CD4-positive, alpha-beta T cell treated with Interleukin-1 beta for 1 hour (primary cell): ENCODE measurements around the gene CCL19.

Experiments
- DNase-seq, 2 donors: peaks; one replicate each; pipeline ENCODE4 v3.0.0-alpha.2; 2020 to 2022

The CCL19 gene

DNA sequence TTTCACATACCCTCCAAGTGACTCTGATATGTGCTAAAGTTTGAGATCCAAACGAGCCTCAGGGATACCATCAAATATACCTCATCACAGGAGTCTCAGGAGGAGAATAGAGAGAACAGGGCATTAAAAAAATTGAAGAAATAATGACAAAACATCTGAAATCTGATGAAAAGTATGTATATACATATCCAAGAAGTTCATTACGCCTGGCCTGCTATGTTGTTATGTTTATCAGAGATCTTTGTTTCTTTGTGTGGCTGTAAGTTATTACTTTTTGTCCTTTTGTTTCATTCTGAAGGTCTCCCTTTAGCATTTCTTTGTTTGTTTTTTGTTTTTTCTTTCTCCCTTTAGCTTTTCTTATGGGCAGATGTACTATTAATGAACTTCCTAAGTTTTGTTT lies 2.5 kb upstream of the CCL19 start:
- DNase-seq = no peak

DNA sequence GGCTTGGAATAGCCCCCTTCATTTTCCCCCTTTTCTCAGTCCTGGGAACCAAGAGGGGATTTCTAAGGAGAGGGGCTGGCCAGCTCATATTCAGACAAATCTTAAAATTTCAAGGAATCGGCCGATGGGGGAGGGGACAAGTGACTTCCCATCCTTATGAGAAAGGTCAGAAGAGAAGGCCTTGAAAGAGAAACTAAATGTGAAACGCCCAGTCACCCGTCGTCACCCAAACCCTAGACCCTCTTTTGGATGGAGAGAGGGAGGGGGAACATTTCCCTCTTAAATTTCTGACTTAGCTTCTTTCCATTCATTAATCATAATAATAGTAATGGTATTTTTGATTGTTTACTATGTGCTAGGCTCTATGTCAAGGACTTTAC lies 850 bp upstream of the CCL19 start:
- no peak for DNase-seq

DNA sequence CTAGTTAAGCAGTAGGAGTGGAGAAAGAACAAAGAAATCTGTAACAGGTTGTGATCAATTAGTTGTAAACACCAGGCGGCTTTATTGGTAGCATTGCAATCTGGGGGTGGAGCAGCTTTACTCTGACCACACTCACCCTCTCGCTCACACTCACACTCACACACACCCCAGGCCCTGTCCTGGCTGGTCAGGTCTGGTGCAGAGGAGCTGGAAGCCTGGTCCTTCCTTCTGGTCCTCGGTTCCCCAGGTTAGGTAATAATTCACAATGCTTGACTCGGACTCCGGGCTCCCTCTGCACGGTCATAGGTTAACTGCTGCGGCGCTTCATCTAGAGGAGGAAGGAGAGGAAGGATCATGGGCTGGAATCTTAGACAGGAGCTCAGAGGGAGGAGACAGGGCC lies 1.6 kb downstream of the CCL19 start:
- no peak for DNase-seq

DNA sequence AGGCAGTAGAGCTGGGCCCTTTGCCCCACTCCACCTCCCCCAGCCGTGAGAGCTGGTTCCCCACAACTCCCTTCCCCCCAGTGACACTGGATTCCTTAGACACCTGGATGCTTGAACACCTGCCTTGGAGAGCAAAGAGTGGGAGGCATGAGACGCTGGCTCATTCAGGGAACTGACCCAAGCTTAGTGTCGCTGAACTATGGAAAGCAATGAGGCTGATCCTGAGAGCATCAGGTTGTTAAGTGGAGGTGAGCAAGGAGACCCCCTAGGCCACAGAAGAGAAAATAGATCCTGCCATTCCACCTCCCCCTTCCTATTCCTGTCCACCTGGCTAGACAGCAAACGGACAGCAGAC lies 2.0 kb downstream of the CCL19 start:
- no peak for DNase-seq

DNA sequence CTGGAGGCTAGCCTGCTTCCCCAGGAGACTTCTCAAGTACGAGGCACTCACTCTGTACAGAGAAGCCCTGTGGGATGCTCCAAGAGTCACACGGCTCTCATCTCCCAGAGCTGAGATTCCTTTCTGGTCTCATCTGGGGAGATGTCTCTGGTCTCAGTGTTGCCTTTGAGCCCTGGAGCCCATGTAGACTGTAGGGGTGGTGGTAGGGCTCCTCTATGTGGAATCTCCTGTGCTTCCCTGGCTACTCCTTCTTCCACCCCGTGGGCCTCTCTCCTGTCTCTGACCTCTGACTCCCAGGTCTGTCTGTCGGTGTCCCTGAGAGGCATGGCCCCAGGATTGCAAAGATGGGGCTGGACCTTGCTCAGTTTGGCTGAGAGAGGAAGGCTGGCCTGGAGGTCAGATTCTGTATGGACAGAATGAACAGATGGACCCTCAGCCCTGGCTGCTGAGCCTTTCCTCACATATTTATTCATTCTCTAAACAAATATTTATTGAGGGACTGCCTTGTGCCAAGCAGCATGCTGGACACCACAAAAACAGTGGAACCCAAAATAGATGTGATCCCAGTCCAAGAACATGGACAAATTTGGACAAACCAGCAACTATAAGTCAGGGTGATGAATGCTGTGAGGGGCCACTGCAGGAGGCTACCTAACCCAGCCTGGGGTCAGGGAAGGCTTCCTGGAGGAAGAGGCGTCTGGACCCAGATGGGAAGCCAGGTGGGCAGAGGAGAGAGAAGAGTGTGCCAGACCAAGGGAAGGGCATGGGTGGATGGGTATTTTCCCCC lies 2.6 kb downstream of the CCL19 start:
- no peak for DNase-seq

DNA sequence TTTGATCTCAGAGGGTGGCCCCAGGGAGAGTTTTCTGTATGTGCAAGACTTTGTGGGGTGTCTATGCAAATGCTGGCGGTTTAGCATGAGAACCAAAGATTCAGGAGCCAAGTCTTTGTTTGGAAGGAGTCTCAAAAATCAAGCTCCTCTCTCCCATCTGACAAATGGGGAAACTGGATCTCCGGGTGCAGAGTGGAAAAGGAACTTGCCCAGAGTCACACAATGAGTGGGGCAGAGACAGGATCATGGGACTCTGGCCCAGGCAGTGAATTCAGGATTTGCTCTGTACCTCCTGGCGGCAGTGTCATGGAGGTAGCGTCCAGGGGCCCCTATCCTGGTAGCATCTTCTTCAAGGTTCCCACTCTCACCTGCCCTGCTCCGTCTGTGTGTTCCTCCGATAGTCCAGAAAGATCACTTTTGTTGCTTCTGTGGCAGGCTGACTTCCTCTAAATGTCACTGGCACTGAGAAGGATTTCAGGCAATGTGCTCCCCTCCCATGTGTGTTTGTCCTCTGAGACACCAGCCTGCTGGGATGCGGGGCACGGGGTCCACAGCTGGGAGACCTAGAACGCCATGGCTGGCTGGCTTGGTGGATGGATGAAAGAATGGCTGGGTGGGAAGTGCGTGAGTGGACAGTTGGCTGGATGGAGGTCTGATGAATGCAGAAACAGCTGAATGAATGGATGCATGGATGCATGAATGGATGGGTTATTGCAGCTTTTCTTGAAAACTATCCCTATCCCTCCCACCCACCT lies 3.6 kb downstream of the CCL19 start:
- DNase-seq = no peak

DNA sequence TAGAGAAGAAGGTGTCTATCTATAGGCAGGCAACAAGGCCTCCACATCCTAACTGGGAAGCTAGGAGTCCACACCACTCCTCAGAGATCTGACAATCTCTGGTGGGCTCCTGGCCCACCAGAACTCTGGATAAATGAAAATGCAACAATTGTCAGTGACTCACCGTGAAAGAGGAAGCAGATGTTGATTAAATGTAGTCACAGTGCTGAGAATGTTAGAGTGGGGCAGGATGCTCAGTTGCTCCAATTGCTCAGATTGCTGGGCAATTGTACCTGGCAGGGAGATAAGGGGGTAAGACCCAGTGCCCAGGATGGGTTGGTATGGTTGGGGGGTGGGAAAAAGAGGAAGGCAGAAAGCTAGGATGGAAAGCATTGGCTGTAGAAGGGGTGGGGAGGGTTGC lies 4.3 kb downstream of the CCL19 start:
- DNase-seq = no peak

DNA sequence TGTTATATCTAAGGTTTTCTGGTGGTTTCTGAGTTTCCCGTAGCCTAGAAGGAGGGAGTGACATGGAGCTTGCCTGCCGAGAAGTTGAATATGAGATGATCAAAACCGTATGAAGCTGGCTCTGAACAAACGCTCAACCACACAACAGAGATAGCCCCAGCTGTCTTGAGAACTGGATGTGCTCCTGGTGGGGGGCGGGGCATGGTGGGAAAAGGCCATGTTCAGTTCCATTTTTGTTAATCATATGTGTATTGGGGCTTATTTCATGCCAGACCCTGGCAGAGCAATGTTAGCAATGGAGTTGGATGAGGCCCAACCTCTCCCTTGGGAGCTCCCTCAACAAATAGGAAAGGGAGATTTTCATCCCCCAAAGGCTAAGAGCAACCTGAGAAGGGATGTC lies 4.8 kb downstream of the CCL19 start:
- no peak for DNase-seq

DNA sequence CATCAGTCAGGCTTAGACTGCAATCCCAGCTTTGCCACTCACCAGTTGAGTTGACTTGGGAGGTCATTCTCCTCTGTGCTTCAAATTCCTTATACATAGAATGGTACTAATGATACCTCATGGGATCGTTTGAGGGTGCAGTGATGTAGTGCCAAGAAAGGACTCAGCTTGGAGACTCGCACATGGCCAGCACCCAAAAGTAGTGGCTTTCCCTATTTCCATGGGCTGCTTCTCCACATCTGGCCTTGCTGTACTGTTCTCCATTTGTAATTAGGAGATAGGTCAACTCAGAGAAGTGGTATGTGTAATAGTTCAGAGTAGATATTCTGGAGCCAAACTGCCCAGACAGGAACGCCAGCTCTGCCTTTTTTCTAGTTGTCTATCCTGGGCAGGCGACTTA lies 5.5 kb downstream of the CCL19 start:
- DNase-seq = no peak

DNA sequence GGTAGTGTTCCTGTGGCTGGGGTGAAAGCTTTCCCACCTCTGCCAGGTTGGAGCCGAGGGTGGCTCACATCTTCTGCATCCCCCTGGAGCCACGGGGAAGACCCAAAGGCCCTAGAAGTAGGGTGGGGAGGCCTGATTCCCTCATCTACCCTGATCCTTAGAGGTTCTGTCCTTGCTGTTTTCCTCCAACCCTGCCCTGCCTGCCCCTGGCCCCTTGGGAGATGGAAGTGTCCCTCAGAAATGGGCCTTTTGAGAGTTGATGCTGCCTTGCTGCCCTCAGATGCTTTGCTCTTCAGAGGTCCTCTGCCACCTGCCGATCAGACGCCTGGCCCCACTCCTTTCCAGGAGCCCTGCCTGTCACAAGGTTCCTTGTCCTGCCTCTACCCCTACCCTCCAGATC lies 6.3 kb downstream of the CCL19 start:
- DNase-seq = no peak

DNA sequence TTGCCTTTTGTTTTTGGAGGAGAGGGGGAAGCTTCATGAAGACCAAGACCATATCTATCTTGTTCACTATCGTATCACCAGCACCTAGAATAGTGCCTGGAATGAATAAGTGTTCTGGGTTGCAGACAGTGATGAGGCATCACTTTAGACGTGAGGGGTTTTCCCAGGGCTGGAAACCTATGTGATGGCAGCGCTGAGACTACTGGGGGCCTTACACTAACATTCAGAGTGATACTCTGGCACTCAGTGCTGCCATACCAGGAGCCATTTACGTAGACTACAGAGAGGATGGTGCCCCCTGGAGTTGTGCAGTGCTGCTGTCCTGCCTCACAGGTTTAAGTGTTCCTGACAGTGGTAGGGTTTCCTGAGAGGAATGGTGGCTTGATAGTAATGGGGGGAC lies 6.9 kb downstream of the CCL19 start:
- no peak for DNase-seq

DNA sequence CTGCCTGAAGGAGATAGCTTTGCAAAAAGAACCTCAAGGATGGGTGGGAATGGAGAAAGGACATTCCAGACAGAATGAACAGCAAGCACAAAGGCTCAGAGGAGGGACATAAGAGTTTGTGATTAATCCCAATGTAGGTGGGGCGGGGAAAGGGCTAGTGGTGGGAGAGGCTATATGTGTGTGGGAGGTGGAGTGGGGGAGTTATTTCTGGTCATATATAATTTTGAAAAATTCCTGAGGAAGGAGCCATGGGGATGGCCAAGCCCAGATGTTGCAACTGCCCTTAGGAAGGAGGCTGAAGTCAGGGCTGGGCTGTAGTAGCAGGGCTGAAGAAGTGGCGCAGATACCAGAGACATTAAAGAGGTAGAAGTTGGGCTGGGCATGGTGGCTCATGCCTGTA lies 15.2 kb downstream of the CCL19 start:
- DNase-seq = no peak

DNA sequence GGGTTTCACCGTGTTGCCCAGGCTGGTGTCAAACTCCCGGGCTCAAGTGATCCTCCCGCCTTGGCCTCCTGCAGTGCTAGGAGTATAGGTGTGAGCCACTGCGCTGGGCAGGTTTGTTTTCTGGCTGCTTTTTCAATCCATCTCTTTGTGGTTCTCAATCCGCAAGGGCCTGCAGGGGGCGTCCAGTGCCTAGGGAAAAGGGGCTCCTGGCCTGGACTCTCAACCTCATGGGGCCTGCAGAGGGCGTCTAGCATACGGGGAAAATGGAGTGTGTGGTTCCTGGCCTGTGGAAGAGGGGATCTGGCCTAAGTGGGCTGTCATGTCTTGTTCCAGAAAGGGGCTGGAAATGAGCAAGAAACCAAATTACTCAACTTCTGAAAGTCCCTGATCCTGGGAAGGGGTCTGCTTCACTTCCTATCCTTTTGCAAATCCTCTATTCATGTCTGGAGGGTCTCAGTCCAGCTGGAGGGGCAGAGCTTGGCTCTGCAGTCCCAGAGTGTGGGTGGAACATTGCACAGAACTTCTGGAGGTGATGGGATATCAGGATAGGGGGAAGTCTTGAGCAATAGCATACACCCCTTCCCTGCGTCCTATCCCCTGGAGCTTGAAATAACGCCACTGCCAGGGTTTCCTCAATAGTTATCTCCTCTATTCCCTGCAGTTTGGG lies 15.9 kb downstream of the CCL19 start:
- peak; percentile 52 to 55 for DNase-seq

DNA sequence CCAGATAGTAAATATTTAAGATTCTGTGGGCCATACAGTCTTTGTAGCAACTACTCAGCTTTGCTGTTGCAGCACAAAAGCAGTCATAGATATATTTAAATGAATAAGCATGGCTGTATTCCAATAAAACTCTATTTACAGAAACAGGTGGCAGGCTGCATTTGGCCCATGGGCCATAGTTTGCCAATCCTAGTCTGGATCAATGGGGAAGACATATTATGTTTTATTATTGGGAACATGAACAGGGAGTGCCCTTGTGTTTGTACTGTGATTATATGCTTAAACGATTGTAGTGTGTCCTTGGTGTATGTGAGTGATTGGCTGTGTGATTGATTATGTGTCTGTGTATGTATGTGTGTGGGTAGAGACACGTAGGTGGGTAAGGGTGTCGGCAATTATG lies 16.6 kb downstream of the CCL19 start:
- no peak for DNase-seq

DNA sequence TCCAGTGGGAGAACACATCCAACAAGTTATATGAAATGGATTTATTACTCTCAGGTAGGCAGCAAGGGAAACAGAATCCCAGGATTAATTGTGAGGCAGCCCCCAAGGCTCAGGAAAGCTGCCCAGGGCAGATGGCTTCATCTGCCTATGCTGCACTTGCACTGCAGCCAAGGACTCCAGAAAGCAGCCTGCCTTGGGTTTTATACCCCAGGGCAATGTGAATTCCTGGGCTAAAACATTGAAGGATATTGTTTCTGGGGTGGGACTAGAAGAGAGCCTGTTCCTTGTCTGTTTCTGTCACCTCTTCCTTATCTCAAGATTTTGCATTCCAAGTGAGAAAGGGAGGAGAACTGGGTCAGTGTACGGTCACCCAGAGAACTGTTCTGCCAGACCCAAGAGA lies 19.8 kb downstream of the CCL19 start:
- no peak for DNase-seq

DNA sequence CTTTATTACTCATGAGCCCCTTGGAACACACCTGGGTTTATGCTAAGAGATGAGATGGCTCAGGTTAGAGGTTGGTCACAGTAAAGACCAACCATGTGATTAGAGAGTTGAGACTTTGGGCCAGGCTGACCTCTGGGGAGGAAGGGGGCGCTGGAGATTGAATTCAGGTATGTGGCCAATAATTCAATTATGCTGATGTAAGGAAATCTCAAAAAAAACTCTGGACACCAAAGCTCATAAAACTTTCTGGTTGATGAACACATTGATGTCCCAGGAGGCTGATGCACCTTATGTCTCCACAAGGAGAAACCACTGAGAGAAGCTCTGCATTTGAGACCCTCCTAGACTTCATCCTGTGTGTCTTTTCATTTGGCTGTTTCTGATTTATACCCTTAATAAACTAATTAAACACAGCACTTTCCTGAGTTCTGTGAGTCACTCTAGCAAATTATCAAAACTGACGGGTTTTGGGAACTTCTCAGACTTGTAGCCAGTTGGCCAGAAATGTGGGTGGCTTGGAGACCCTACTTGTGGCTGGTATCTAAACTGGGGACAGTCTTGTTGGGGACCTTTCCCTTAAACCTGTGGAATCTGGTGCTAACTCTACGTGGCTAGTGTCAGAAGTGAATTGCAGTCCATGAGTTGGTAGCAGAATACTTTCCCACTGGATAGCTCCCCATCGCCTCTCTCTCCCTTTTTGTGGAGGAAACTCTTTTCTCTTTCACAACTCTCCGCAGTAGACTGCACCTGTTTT lies 21.1 kb downstream of the CCL19 start:
- no peak for DNase-seq

DNA sequence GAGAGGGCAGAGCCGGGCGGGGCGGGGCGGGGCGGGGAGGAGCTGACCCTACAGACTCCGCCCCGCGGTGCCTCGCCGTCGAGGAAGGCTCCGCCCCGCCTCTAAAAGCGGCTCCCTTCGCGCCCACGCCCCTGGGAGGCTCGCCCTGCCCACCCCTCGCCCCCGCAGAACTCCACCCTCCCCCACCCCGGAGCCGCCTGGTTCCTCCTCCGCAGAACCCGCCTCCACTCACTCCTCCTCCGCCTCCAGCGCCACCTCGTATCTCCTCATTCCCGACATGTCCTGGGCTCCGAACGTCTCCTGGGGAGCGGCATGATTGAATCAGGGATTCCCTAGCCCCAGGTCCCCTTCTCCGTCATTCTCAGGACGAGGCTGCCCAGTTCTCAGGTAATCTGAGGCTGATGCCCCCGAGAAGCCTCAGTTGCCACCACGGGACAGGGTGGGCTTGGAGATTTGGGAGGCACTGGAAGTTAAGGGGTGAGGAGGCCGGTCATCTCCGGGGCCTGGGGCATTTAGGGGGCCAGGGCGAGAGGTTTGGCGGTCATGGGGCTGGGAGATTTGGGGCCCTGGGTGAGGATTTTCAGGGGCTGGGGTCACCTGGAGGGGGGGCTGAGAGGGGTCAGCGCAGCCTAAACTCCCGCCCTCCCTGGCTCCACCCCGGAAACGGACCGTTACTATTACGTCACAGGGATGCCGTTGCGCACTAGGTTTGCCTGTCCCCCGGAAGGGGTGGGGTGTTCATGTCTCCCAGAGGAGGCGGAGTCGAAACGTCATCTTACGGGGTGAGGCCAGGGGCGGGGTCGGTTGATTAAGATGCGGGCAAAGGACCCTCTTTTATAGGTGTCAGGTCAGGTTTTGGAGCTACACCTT lies 25.5 kb downstream of the CCL19 start:
- peak; percentile 93 to 94 for DNase-seq

DNA sequence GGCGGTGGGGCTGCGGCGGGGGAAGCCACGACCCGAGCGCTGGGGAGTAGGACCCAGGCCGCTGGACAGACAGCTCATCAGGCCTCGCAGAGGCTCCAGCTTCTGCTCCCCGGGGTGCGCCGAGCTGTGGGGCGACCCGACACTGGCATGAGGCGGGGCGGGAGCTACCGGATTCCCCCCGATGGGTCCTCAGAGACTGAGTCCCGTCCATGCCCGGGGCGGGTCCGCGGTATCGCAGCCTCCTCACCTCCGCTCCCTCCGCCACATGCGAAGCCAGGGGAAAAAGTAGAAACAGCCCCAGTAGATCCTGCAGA lies 26.1 kb downstream of the CCL19 start:
- DNase-seq = no peak

DNA sequence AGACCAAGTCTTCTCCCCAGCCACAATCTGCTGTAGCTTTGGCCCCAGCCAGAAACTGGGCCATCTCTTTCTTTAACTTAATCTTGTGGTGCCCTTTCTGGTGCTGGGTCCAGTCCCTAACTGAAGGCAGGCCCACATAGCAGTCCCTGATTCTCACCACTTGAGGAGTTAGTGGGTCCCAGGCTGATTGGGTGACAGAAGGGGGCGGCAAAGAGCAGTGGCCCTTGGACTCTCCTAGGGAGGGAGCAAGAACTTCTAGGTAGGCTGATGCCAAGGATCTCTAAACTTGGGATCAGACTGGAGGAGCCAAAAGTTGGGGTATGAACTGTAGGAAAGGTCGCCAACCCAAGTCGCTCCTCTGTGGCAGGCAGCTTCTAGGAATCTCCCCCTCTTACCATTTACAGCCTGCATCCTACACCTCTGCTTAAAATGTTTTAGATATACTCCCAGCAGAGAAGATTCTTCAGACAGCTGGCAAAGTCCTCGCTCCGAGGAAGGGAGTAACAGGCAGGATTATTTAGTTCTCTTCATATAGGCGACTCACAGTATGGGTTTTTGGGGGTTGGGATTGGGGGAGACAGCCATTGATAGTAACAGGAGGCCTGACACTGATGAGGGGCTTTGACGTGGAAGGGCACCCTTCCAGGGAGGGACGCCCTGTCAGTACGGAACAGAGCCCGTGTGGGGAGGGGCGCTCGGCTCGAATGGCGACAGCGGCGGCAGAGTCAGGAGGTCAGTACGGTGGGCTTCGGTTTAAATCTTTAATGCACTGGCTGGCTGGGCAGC lies 26.6 kb downstream of the CCL19 start:
- peak; percentile 76 to 83 for DNase-seq

DNA sequence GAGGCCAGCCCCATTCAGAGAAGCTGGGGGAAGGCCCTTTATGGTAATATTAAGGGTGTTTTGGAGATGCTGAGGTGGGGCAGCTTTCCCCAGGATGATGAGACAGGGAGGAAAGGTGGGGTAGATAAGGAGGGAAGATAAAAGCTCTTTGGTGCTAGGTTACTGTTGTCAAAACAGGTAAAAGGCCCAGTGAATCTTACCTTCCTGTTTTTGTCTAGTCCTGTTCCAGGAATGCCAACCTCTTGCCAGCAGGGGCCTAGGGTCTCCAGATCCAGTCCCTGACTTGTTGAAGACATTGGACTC lies 27.8 kb downstream of the CCL19 start:
- DNase-seq = peak; percentile 53 to 76

DNA sequence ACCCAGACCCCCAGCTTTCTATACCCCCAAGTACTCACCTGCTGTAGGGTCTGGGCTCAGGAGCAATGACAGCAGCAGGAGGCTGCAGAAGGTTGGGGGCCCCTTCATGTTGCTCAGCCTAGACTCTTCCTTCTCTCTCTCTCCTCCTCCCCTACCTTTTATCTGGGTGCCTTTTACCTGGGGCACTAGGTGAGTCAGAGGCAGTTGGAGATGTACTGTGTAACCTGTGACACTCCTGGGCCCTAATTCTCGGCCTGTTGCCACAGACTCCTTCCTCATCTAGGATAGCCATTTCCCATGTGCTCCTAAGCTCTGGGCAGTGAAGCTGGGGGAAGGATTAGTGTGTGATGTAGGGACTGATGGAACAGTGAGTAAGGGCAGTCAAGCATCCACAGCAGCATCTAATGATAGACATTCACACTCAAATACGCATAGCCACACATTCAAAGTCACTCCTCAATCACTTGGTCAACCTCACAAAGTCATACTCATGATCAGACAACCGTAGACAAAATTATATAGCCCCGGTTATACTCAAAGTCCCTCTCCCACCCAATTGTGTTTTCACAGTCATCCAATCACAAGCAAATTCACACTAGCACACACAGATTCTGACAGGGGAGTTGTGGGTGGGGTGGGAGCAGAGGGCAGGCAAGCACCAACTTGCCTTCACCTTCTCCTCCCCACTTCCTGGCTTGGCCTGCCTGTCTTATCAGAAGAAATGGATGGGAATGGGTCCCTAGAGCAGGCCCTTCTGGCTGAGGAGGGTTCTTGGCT lies 28.4 kb downstream of the CCL19 start, which contains the start of gene CCL27:
Gene CCL27, minus strand, starts transcription at position 132 of the 777 bp plus-strand sequence. Its CDS starts 24 bp downstream, at position 108.
- DNase-seq = no peak
